Stimulated activated CD8-positive, alpha-beta memory T cell treated with anti-CD3 and anti-CD28 coated beads, Interleukin-12 subunit alpha, Interleukin-12 subunit beta, amount 100 ng/mL, for 1 hour (primary cell): ENCODE data around the gene TJP2.

Source experiments
- DNase-seq: peaks from one replicate; pipeline ENCODE4 v3.0.0-alpha.2; 2020; ENCODE audit warnings: low read depth

Gene TJP2

GRCh38 chr9:69234683-69235082 lies 60.6 kb downstream of the TJP2 start:
- no peak for DNase-seq

GRCh38 chr9:69236188-69236587 lies 62.1 kb downstream of the TJP2 start:
- no peak for DNase-seq

- no peak for DNase-seq
Measured at GRCh38 chr9:69237702-69238295, 63.7 kb downstream of the TJP2 start.

- DNase-seq: no peak
Measured at GRCh38 chr9:69243116-69243515, 69.0 kb downstream of the TJP2 start.

GRCh38 chr9:69246629-69247028 lies 72.6 kb downstream of the TJP2 start:
- DNase-seq: no peak

GRCh38 chr9:69248005-69248404 lies 73.9 kb downstream of the TJP2 start:
- no peak for DNase-seq

GRCh38 chr9:69249337-69249736 lies 75.3 kb downstream of the TJP2 start:
- DNase-seq: no peak

- no peak for DNase-seq
Measured at GRCh38 chr9:69250681-69251080, 76.6 kb downstream of the TJP2 start.

- no peak for DNase-seq
Measured at GRCh38 chr9:69252436-69252835, 78.4 kb downstream of the TJP2 start.

GRCh38 chr9:69253057-69253456 lies 79.0 kb downstream of the TJP2 start:
- no peak for DNase-seq

- DNase-seq: no peak
Measured at GRCh38 chr9:69254223-69254622, 80.1 kb downstream of the TJP2 start.

- DNase-seq: no peak
Measured at GRCh38 chr9:69255591-69255990, 81.5 kb downstream of the TJP2 start.

GRCh38 chr9:69258551-69258950 lies 84.5 kb downstream of the TJP2 start:
- no peak for DNase-seq

GRCh38 chr9:69260161-69260560 lies 86.1 kb downstream of the TJP2 start:
- no peak for DNase-seq

- DNase-seq: no peak
Measured at GRCh38 chr9:69261636-69262035, 87.6 kb downstream of the TJP2 start.

- DNase-seq: no peak
Measured at GRCh38 chr9:69264526-69264925, 90.4 kb downstream of the TJP2 start.

GRCh38 chr9:69265891-69266290 lies 91.8 kb downstream of the TJP2 start:
- no peak for DNase-seq

GRCh38 chr9:69272212-69272611 lies 98.1 kb downstream of the TJP2 start:
- no peak for DNase-seq

- no peak for DNase-seq
Measured at GRCh38 chr9:69273161-69273560, 99.1 kb downstream of the TJP2 start.

GRCh38 chr9:69276775-69277174 lies 102.7 kb downstream of the TJP2 start:
- no peak for DNase-seq

- DNase-seq: no peak
Measured at GRCh38 chr9:69279084-69279731, 105.1 kb downstream of the TJP2 start.

- no peak for DNase-seq
Measured at GRCh38 chr9:69279733-69280132, 105.7 kb downstream of the TJP2 start.

- no peak for DNase-seq
Measured at GRCh38 chr9:69283003-69283402, 108.9 kb downstream of the TJP2 start.

- no peak for DNase-seq
Measured at GRCh38 chr9:69292078-69292477, 118.0 kb downstream of the TJP2 start.
